Measurements from ENCODE around the gene CACNG5. TPM values are rescaled to one million over a fixed set of nuclear protein-coding genes. Genes with fewer than 3 reads are reported as not detected.

The CACNG5 gene
- not detected in 2 replicates for total RNA-seq

DNA sequence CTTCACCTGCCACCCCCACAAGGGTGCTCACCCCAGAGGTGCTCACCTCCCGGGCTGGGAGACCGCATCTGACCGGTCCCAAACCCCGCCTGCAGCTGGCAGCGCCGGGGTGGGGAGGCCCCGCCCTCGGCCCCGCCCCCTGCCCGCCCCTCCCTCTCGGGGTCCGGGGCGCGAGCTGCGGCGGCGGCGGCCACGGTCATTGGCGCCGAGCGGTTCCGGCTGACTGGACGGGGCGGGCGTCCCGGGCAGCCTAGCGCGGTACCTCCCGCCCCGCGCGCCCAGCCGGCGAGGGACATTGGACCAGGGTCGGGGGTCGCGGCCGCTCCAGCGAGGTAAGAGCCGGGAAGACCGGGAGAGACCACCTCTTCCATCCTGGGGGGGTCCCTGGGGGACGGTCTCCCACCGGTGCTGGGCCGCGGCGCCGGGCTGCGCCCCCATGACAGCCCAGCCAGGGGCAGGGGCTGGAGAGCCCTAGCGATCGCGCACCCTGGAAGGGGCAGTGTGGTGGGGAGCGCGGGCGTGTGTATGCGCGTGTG lies at the start of gene CACNG5:
TSS of gene CACNG5 (plus strand) at position 199 of the 536 bp plus-strand sequence. CDS start 42,216 bp downstream, outside the sequence.

Other genes starting within 250 kb of the CACNG5 start
- gene CACNG4, start 129.6 kb downstream of the CACNG5 start, total RNA-seq = not detected in 2 replicates
- not detected in 2 replicates for gene CACNG1, start 209.4 kb downstream of the CACNG5 start, total RNA-seq